Measurements from ENCODE around the gene ZSWIM4.
A peak's percentile ranks its signal among the peaks of the same experiment; 100 is the strongest.

Gene ZSWIM4

DNA sequence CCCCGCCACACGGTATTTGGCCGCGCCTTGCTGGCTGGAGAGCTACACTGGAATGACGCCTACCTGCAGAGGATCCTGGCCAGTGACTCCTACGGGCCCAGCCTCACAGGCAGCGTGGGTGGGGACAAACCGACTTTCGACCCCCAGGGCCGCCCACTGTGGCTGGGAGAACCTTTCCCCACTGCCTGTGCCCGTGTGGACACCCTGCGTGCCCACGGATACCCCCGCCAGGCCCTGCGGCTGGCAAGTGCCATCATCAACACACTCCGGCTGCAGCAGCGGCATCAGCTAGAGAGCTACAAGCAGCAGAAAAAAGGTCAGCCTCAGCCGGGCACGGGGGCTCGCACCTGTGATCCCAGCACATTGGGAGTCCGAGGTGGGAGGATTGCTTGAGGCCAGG, 19.3 kb downstream of the ZSWIM4 start:
- DNase-seq, result no peak

DNA sequence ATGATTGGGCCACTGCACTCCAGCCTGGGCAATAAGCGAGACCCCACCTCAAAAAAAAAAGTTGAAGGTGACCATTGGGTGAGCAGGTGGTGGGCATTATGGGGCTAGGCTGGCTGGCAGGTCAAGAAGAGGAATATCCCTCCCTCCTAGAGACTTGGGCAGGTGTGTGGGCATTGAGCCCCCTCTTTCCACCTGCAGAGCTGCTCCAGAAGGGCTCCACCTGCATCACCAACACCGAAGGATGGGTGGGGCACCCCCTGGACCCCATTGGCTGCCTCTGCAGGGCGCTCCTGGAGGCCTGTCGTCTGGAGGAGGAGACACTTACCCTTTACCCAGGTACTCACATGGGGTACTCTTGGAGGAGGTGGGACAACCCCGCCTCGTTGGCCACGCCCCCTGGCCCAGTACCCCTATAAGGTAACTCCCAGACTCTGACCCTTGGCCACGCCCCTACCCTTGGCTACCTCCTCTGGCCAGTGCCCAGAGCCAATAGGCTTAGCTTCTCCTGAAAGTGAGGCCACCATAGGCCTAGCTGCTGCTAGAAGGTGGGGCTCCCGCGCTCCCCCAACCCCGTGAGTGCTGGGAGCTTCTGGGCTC, 21.9 kb downstream of the ZSWIM4 start:
- no peak for DNase-seq

DNA sequence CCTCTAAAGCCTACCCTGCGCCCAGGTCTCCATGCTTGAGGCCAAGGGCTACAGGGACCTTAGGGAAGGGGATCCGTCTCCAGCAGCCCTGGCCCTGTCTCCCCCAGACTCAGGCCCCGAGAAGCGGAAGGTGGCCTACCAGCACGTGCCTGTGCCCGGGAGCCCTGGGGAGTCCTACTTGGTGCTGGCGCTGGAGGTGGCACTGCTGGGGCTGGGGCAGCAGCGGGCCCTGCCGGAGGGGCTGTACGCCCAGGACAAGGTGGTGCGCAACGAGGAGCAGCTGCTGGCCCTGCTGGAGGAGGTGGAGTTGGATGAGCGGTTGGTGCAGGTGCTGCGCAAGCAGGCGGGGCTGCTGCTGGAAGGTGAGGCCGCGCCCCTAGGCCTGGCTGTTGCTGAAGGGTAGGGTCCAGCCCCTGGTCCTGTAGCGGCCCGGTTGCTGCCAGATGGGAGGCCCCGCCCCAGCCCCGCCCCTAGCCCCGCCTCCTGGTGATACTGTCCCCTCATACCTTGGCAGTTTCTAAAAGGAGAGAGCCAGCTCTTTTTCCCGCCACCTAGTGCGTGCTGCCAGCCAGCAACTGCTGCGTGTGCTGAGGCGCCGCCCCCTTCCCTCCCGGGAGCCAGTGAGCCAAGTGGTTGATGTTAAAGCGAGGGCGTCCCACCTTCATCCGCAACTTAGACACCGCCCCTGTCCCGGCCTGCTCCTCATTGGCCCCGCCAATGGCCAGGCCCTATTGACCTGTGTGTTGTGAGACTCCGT, 22.6 kb downstream of the ZSWIM4 start:
- no peak for DNase-seq

DNA sequence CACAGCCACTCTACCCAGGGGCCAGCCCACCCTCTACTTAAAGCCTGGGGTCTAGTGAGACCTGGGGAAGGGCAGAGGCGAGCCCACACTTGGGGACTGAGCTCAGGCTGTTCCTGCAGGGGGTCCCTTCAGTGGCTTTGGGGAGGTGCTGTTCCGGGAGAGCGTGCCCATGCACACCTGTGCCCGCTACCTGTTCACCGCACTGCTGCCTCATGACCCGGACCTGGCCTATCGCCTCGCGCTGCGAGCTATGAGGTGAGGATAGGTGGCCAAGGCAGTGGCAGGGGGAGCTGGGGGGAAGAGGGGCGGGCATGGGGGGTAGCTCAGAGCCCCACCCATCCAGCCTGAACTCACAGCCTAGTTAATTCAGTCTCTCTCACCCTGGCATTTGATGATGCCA, 24.0 kb downstream of the ZSWIM4 start:
- no peak for DNase-seq

DNA sequence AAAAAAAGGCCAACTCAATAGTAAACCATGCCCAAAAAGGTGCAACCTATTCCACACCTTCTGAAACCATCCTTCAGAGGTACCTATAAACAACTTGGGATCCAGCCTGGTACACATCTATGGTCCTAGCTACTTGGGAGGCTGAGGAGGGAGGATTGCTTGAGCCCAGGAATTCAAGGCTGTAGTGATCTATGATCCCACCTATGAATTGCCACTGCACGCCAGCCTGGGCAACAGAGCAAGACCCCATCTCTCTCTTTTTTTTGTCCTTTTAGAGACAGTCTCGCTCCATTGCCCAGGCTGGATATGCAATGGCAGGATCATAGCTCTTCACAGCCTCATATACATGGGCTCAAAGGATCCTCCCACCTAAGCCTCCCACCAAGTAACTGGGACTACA, 26.0 kb downstream of the ZSWIM4 start:
- DNase-seq, result no peak

GRCh38 chr19:13823256-13823655, 28.0 kb downstream of the ZSWIM4 start:
- no peak for DNase-seq

GRCh38 chr19:13823901-13824300, 28.7 kb downstream of the ZSWIM4 start:
- DNase-seq, result no peak

DNA sequence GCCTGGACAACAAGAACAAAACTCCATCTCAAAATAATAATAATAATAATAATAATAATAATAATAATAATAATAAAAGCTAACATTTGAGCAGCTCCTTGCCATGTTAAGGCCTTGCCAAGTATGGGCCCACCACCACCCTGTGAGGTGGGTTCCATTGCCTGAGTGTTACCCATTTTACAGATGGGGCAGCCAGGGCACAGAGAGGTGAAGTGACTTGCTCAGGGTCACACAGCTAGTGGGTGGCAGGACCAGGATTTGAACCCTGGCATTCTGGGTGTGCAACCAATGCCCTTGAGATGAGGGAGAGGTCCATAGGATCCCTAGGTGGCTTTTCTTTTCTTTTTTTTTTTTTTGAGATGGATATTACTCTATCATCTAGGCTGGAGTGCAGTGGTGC, 29.5 kb downstream of the ZSWIM4 start:
- no peak for DNase-seq

DNA sequence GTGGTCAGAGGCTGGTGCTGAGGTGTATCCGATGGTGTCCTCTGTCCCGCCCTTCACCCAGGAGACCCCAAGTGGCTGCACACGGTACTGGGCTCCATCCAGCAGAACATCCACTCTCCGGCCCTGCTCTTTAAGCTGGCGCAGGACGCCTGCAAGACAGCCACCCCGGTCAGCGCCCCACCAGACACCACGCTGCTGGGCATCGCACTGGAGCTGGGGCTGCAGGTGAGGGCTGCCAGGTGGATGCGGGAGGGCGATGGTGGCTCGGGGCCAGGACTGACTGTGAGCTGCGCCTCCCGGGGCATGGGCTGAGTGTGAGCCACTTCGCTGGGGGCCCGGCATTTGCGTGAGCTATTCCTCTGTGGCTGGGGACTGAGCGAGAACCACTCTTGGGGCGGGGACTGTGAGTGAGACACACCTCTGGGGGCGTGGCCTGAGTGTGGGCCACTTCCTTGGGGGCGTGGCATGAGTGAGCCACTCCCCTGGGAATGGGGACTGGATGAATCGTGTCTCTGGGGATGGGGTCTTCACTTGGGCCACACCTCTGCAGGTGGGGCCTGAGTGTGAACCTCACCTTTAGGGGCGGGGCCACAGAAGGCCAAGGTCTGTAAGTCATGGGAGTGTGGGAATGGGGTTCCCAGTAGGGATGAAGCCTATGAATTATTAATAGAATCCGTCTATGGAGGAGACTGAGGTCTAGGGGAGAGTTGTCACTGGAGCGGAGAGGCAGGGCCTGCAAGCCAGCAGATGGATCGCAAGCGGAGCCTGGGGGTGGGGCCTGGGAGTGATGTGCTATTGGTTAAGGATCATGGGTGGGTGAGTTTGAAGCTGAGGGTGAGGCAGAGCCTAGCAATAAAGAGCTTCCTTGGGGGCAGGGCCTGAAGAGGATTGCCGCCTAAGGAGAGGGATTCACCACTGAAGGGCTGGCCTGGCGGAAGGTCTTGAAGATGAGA, 30.5 kb downstream of the ZSWIM4 start:
- DNase-seq, result no peak

- DNase-seq, result no peak
Measured at GRCh38 chr19:13826652-13827235, 31.5 kb downstream of the ZSWIM4 start.

GRCh38 chr19:13827656-13828055, 32.4 kb downstream of the ZSWIM4 start:
- no peak for DNase-seq

GRCh38 chr19:13830114-13830740, 35.0 kb downstream of the ZSWIM4 start:
- no peak for DNase-seq

DNA sequence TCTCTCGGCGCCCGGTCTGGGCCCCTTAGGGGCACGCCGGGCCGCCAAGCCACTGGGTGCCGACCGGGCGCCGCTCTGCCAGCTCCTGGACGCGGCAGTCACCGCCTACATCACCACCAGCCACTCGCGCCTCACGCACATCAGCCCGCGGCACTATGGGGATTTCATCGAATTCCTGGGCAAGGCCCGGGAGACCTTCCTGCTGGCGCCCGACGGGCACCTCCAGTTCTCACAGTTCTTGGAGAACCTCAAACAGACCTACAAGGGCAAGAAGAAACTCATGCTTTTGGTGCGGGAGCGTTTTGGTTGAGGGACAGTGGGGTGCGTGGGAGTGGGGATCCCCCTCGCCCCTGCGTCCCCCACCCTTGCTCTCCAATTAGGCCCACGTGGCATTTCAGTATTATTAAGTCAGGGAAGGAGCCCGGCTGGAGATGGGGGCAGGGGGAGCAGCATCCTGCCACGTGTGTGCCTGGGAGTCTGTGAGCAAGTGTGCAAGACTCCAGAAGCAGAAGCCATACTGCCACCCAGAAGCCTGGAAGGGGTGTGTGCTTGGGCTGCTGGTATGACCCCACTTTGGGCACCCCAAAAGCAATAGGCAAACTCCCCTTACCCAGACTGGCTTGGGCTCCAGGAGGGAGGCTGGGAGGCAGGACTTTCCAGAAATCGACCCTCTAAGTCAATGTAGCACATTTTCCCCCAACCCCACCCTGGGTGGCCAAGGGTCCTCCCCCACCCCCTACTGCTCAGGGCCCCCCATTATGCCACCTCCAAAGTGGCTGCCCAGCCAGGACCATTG, 35.7 kb downstream of the ZSWIM4 start:
- no peak for DNase-seq

DNA sequence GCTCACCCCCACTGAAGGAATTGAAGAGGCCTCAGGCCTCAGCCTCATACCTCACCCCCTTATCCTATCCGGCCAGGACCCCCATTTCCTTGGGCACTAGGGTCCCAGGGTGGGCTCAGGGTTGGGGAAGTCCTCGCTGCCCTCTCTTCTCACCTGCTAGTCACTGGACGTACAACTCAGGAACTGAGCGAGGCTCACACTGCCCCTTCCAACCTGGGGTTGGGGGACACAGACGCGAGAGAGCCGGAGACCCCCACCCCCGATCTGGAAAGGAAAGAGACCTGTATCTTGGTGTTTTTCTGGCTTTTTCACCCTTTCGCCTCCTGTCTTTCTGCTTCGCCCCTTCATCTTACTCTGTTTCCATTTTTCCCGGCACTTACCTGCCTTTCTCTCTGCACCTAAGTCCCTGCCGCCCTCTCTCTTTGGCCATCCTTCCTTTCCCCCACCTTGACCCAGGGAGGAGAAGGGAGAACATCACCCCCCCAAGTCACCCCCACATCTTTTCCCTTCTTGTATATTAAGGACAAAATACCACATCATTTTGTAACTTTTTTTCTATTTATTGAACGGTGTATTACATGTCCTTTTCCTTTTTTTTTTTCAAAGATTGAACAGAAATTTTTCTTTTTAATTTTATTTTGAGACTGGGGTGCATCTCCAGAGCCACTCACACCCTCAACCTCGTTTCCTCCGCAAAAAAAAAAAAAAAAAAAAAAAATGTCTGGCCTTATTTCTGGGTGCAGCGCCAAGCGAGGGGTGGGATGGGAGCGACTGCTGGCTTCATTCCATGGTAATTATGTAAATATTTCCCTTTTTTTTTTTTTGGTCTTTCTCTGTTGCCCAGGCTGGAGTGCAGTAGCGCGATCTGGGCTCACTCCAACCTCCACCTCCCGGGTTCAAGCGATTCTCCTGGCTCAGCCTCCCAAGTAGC, 36.6 kb downstream of the ZSWIM4 start:
- no peak for DNase-seq

DNA sequence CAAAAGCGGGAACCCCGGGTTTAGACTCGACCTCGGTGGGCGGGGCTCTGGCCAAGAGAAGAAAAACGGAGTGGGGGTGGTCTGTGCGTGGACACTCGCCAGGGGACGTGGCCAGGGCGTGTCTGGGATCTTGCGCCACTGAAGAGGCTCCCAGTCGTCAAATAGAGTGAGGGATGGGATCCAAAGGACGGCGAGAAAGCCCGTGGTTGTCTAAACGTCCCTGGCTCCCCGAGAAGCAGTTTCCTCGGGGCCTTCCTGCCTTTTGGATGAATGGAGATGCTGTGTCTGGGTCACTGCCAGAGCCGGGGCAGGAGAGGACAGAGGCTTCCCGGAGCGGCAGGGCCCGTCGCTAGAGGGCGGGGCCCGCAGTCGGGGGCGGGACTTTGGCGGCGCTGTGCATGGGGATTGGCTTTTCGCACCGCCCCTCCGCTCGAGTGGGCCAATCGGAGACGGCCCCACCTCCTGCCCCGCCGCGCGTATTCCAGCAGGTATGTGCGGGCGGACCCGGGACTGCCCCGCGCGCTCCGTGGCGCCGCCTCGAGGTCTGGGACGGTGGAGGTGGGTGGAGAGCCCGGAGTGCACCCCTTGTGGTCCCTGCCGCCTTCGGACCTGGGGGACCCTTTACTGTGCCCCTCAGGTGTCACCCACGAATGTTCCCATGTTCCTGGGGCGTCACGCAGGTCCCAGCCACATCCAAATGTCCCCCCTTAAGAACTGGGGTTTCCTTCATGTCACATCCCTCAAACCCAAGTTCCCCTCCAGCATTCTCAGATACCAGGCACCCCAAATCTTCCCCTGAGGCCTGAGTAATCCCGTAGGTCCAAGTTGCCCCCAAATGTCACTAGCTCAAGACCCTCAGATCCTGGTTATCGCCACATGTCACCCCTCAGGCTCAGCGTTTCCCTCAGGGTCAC, 38.3 kb downstream of the ZSWIM4 start:
- DNase-seq, result peak; percentile 91

DNA sequence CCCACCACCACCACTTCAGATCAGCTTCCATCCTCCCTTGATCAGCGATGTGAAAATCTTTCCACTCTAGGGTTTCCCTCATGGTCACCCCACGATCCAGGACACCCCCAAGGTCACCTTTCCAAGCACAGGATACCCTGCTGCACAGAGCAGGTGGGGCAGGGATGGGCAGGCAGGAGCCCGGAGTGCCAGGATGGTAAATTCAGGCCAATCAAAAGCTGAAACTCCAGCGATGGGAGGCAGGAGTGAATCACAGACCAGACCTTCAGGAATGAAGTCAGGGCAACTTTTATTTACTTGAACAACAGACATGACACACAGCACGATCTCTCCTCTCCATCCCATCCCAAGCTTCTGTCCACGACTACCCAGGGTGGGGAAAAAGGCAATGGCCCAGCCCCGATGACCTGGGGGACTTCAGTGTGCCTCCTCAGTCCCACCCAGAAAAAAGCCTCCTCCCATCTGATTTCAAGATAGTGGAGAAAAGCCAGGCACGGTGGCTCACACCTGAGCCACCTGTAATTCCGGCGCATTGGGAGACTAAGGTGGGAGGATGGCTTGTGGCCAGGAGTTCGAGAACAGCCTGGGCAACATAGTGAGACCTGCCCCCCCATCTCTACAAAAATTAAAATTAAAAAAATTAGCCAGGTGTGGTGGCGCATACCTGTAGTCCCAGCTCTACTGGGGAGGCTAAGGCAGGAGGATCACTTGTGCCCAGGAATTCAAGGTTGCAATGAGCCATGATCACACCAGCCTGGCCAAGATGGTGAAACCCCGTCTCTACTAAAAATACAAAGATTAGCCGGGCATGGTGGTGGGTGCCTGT, 39.2 kb downstream of the ZSWIM4 start:
- DNase-seq, result no peak

DNA sequence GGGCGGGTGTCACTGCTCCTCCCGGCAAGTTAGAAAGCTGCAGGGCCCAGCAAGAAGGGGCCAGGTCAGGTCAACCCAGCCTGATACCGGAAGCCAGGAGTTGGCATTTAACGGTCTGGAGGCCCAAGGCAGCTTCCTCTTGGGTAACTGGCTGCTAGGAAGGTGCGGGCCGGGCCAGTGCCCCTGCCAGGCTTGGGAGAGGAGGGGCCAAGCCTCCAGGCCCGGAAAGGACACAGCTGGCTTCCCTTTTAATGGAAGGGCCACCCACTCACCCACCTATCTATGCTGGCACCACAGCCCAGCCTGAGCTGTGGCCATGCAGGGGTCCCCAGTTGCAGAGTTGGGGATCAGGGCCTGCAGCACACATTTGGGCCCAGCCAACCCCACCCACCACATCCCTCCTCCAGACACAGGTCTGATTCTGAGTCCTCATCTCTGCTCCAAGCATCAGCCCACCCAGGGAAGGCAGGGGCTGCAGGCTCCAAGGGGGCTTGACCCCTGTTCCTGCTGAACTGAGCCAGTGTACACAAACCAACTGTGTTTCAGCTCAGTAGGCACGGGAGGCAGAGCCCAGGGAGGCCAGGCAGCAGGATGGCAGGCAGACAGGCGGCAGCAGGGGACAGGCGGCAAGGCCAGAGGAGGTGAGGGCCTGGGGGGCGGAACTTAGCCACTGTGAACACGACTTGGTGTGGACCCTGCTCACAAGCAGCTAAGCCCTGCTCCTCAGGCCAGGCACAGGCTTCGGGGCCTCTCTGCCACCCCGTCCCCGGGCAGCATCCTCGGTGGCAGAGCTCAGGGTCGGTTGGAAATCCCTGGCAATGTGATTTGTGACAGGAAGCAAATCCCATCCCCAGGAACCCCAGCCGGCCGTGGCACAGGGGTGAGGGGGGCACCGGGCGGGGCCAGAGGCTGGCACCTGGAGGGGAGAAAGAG, 40.8 kb downstream of the ZSWIM4 start:
- no peak for DNase-seq
